Measurements from ENCODE around the gene ANK2.

- TF ChIP-seq ZNF331 (CRISPR knock-in tag; IDR thresholded peaks at IDR 0.05; ENCODE audit: low read depth) (no peak), CTCF (conservative IDR thresholded peaks at IDR 0.05; ENCODE audit: low read depth in 2 of 2) (no peak), POLR2AphosphoS5 (IDR thresholded peaks at IDR 0.05; ENCODE audit: low read depth) (no peak), CREB1 (CRISPR knock-in tag; IDR thresholded peaks at IDR 0.05; ENCODE audit: low read depth) (no peak)
Measured at GRCh38 chr4:113288696-113289095, 239.2 kb downstream of the ANK2 start.
